SK-N-SH treated with all-trans-retinoic acid at 6 μM for 48 hours (cell line): ENCODE data around the gene BMPR1B.

Experiments used
- ATAC-seq: fragments of 200-7000 bp; cut with Tn5 transposase; 3 replicates; pipeline ENCODE4 v1.9.1; 2020; ENCODE audit warnings: mild to moderate bottlenecking, moderate library complexity
- BACH2 ChIP-seq: fragments of 250-450 bp; sonication (Bioruptor Pico); IDR thresholded peaks from 2 replicates; pipeline ENCODE4 v1.9.0; 2021; ENCODE audit warnings: mild to moderate bottlenecking, borderline replicate concordance
- CSDC2 ChIP-seq: fragments of 250-450 bp; sonication (Bioruptor Pico); IDR thresholded peaks from 2 replicates; pipeline ENCODE4 v1.5.0; 2020; ENCODE audit warnings: mild to moderate bottlenecking, moderate library complexity
- ESRRG ChIP-seq: fragments of 250-450 bp; sonication (Bioruptor Pico); IDR thresholded peaks from 2 replicates; pipeline ENCODE4 v1.6.1; 2021; ENCODE audit warnings: mild to moderate bottlenecking
- GLIS3 ChIP-seq: fragments of 250-450 bp; sonication (Bioruptor Pico); IDR thresholded peaks from 2 replicates; pipeline ENCODE4 v1.5.0; 2020; ENCODE audit warnings: mild to moderate bottlenecking, moderate library complexity
- ISL1 ChIP-seq: fragments of 250-450 bp; sonication (Bioruptor Pico); IDR thresholded peaks from 2 replicates; pipeline ENCODE4 v2.1.2; 2022; ENCODE audit warnings: mild to moderate bottlenecking, moderate library complexity
- OSR1 ChIP-seq: fragments of 250-450 bp; sonication (Bioruptor Pico); IDR thresholded peaks from 2 replicates; pipeline ENCODE4 v1.8.0; 2022; ENCODE audit warnings: moderate library complexity, mild to moderate bottlenecking, inconsistent platforms
- POU6F1 ChIP-seq: fragments of 250-450 bp; sonication (Bioruptor Pico); IDR thresholded peaks from 2 replicates; pipeline ENCODE4 v1.8.0; 2021; ENCODE audit warnings: low read depth, mild to moderate bottlenecking, moderate library complexity, borderline replicate concordance
- PPARA ChIP-seq: fragments of 250-450 bp; sonication (Bioruptor Pico); IDR thresholded peaks from 2 replicates; pipeline ENCODE4 v1.5.0; 2020; ENCODE audit warnings: mild to moderate bottlenecking, borderline replicate concordance
- RARB ChIP-seq: fragments of 250-450 bp; sonication (Bioruptor Pico); IDR thresholded peaks from 2 replicates; pipeline ENCODE4 v1.8.0; 2021; ENCODE audit warnings: mild to moderate bottlenecking, moderate library complexity
- SNAI2 ChIP-seq: fragments of 250-450 bp; sonication (Bioruptor Pico); IDR thresholded peaks from 2 replicates; pipeline ENCODE4 v1.5.0; 2020; ENCODE audit warnings: mild to moderate bottlenecking, moderate library complexity
- TCF4 ChIP-seq: fragments of 250-450 bp; sonication (Bioruptor Pico); IDR thresholded peaks from 2 replicates; pipeline ENCODE4 v1.8.0; 2021; ENCODE audit warnings: mild to moderate bottlenecking, moderate library complexity, borderline replicate concordance
- TOX ChIP-seq: fragments of 250-450 bp; sonication (Bioruptor Pico); IDR thresholded peaks from 2 replicates; pipeline ENCODE4 v1.8.0; 2021; ENCODE audit warnings: mild to moderate bottlenecking, moderate library complexity, borderline replicate concordance
- ZC3H10 ChIP-seq: fragments of 250-450 bp; sonication (Bioruptor Pico); IDR thresholded peaks from 2 replicates; pipeline ENCODE4 v1.5.1; 2021; ENCODE audit warnings: mild to moderate bottlenecking, moderate library complexity
- ZFP3 ChIP-seq: fragments of 250-450 bp; sonication (Bioruptor Pico); IDR thresholded peaks from 2 replicates; pipeline ENCODE4 v1.5.0; 2020; ENCODE audit warnings: mild to moderate bottlenecking, moderate library complexity
- ZFP30 ChIP-seq: fragments of 450-650 bp; formaldehyde crosslinking; IDR thresholded peaks from 2 replicates; pipeline ENCODE4 v1.5.0; 2022; ENCODE audit warnings: mild to moderate bottlenecking, moderate library complexity
- ZNF565 ChIP-seq: fragments of 450-650 bp; formaldehyde crosslinking; conservative IDR thresholded peaks from 2 replicates; pipeline ENCODE4 v1.5.0; 2020; ENCODE audit warnings: low read depth, mild to moderate bottlenecking, moderate library complexity
- ZNF70 ChIP-seq: fragments of 450-650 bp; formaldehyde crosslinking; IDR thresholded peaks from 2 replicates; pipeline ENCODE4 v1.5.0; 2020; ENCODE audit warnings: mild to moderate bottlenecking, moderate library complexity
- ZNF8 ChIP-seq: fragments of 450-650 bp; formaldehyde crosslinking; IDR thresholded peaks from 2 replicates; pipeline ENCODE4 v1.5.0; 2020; ENCODE audit warnings: mild to moderate bottlenecking, moderate library complexity
- TF ChIP-seq, protein P1 (sequence below): fragments of 250-450 bp; sonication (Bioruptor Pico); IDR thresholded peaks from 2 replicates; pipeline ENCODE4 v1.5.0; 2020; ENCODE audit warnings: mild to moderate bottlenecking, moderate library complexity
- TF ChIP-seq, protein P2 (sequence below): fragments of 250-450 bp; sonication (Bioruptor Pico); IDR thresholded peaks from 2 replicates; pipeline ENCODE4 v1.5.1; 2020; ENCODE audit warnings: low read depth, mild to moderate bottlenecking, moderate library complexity

BMPR1B gene

GRCh38 chr4:94917146-94917545 lies 159.4 kb downstream of the BMPR1B start:
- no peak for TF ChIP-seq ZC3H10 (CRISPR knock-in tag)
- TF ChIP-seq ZFP3 (CRISPR knock-in tag), result no peak
- TF ChIP-seq PPARA (CRISPR knock-in tag), result no peak
- TF ChIP-seq POU6F1 (CRISPR knock-in tag), result no peak
- no peak for TF ChIP-seq TOX (CRISPR knock-in tag)
- no peak for TF ChIP-seq ESRRG (CRISPR knock-in tag)
- TF ChIP-seq, protein P1, sequence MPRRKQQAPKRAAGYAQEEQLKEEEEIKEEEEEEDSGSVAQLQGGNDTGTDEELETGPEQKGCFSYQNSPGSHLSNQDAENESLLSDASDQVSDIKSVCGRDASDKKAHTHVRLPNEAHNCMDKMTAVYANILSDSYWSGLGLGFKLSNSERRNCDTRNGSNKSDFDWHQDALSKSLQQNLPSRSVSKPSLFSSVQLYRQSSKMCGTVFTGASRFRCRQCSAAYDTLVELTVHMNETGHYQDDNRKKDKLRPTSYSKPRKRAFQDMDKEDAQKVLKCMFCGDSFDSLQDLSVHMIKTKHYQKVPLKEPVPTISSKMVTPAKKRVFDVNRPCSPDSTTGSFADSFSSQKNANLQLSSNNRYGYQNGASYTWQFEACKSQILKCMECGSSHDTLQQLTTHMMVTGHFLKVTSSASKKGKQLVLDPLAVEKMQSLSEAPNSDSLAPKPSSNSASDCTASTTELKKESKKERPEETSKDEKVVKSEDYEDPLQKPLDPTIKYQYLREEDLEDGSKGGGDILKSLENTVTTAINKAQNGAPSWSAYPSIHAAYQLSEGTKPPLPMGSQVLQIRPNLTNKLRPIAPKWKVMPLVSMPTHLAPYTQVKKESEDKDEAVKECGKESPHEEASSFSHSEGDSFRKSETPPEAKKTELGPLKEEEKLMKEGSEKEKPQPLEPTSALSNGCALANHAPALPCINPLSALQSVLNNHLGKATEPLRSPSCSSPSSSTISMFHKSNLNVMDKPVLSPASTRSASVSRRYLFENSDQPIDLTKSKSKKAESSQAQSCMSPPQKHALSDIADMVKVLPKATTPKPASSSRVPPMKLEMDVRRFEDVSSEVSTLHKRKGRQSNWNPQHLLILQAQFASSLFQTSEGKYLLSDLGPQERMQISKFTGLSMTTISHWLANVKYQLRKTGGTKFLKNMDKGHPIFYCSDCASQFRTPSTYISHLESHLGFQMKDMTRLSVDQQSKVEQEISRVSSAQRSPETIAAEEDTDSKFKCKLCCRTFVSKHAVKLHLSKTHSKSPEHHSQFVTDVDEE (CRISPR knock-in tag), result no peak
- no peak for TF ChIP-seq SNAI2 (CRISPR knock-in tag)
- no peak for TF ChIP-seq ZNF70
- no peak for TF ChIP-seq ZFP30 (CRISPR knock-in tag)
- no peak for ATAC-seq

GRCh38 chr4:94918543-94918942 lies 160.8 kb downstream of the BMPR1B start:
- no peak for ATAC-seq
- TF ChIP-seq ZC3H10 (CRISPR knock-in tag), result no peak
- TF ChIP-seq ZFP30 (CRISPR knock-in tag), result no peak
- TF ChIP-seq, all 23 proteins: peak for 0

DNA sequence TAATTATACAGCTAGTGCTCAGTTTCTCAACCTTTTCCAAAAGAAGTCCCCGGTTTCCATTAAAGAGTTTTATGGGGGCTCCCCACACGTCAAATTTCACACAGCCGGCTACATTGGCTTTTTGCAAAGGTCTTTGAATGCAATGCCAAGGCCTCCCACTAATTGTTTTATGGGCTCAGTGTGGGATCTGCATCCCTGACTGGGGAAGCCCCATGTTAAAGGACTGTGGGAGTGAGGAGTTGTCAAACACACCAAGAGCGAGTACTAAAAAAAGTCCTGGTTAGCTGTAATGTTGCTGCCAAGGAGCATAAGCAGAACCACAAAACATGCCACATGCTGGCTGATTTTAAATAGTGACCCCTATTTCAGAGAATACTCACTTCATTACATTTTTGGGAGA lies 162.6 kb downstream of the BMPR1B start:
- no peak for ATAC-seq
- no peak for TF ChIP-seq OSR1 (CRISPR knock-in tag)
- TF ChIP-seq CSDC2 (CRISPR knock-in tag), result no peak
- TF ChIP-seq ZNF565 (CRISPR knock-in tag), result no peak
- TF ChIP-seq ZFP3 (CRISPR knock-in tag), result no peak
- TF ChIP-seq, protein P2, sequence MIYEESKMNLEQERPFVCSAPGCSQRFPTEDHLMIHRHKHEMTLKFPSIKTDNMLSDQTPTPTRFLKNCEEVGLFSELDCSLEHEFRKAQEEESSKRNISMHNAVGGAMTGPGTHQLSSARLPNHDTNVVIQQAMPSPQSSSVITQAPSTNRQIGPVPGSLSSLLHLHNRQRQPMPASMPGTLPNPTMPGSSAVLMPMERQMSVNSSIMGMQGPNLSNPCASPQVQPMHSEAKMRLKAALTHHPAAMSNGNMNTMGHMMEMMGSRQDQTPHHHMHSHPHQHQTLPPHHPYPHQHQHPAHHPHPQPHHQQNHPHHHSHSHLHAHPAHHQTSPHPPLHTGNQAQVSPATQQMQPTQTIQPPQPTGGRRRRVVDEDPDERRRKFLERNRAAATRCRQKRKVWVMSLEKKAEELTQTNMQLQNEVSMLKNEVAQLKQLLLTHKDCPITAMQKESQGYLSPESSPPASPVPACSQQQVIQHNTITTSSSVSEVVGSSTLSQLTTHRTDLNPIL (CRISPR knock-in tag), result no peak
- no peak for TF ChIP-seq ZNF8 (CRISPR knock-in tag)
- no peak for TF ChIP-seq TOX (CRISPR knock-in tag)
- TF ChIP-seq TCF4 (CRISPR knock-in tag), result no peak

GRCh38 chr4:94924566-94924965 lies 166.8 kb downstream of the BMPR1B start:
- TF ChIP-seq POU6F1 (CRISPR knock-in tag) (no peak), GLIS3 (CRISPR knock-in tag) (no peak), ZFP30 (CRISPR knock-in tag) (no peak), CSDC2 (CRISPR knock-in tag) (no peak), ZFP3 (CRISPR knock-in tag) (no peak), BACH2 (no peak), OSR1 (CRISPR knock-in tag) (no peak), PPARA (CRISPR knock-in tag) (no peak), SNAI2 (CRISPR knock-in tag) (no peak), ESRRG (CRISPR knock-in tag) (no peak), ZC3H10 (CRISPR knock-in tag) (no peak), ZNF70 (no peak), ISL1 (CRISPR knock-in tag) (no peak), RARB (CRISPR knock-in tag) (no peak), ZNF565 (CRISPR knock-in tag) (no peak)
- TF ChIP-seq, protein P1 (CRISPR knock-in tag), result no peak
- TF ChIP-seq, protein P2 (CRISPR knock-in tag), result no peak
- no peak for ATAC-seq
